AG04450 (cell line): ENCODE measurements around the gene REG4. TPM values are rescaled to one million over a fixed set of nuclear protein-coding genes. Genes with fewer than 3 reads are reported as not detected.

Source experiments
- CTCF ChIA-PET: fragments of 300-600, 350-600 bp; formaldehyde crosslinking; extraction: SDS; loops from one replicate; lab custom pipeline; 2022; ENCODE audit warnings: antibody characterized with exemption, inconsistent platforms; lab: Charles Lee
- POLR2A ChIA-PET: fragments of 350-600 bp; formaldehyde crosslinking; extraction: SDS; loops from one replicate; lab custom pipeline; 2021; ENCODE audit warnings: antibody characterized with exemption, inconsistent platforms; lab: Yijun Ruan, JAX
- DNase-seq: peaks from one replicate; pipeline ENCODE4 v3.0.0-alpha.2; 2011; ENCODE audit warnings: low read depth, low spot score
- H3K27ac ChIP-seq: one replicate; pipeline ENCODE4 v1.5.1; 2012; ENCODE audit warnings: low read depth, low read length, control low read depth
- H3K27me3 ChIP-seq: one replicate; pipeline ENCODE4 v1.6.0; 2012; ENCODE audit warnings: low read length; ENCODE audit not compliant: control insufficient read depth, insufficient read depth
- H3K4me3 ChIP-seq: 2 replicates; pipeline ENCODE4 v1.5.1; 2011; ENCODE audit warnings: mild to moderate bottlenecking, low read depth, low read length, control low read depth
- H3K9me3 ChIP-seq: 2 replicates; pipeline ENCODE4 v1.5.1; 2012; ENCODE audit warnings: low read length; ENCODE audit not compliant: control insufficient read depth, insufficient read depth
- polyA plus RNA-seq: library from polyadenylated mRNA; depleted of rRNA; stranded (reverse); fragments of >200 nt; gene quantifications from 2 replicates; pipeline ENCODE4 v1.2.3, GENCODE V29; 2011
- TF ChIP-seq, protein P1 (sequence below): IDR thresholded peaks from 2 replicates; pipeline ENCODE4 v1.5.1; 2011; ENCODE audit warnings: low read depth, low read length, control low read depth, inconsistent platforms

REG4 gene
- polyA plus RNA-seq, 1 experiment = not detected

DNA sequence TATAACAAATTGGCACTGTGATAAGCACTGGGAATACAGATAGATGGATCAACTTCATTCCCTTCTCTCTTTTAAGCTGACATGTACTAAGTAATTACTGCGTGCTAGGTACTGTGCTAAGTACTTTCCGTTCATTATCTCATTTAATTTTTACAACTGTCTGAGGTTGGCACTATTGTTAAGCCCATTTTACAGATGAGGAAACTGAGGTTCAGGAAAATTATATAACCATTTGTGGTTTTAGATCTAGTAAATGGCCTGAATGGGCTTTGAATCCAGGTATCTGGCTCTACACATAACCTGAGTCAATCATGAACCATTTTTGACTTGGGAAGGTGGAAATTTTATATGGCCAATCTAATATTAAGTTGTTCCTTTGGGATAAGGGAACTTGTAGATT lies 39.0 kb downstream of the REG4 start:
- Histone ChIP-seq H3K9me3 (no peaks in the 10 kb centered on the region), H3K27me3 (peaks cover 9% of the 10 kb centered on the region), H3K27ac (no peak overlapping the region), H3K4me3 (no peak overlapping the region)
- TF ChIP-seq, protein P1, sequence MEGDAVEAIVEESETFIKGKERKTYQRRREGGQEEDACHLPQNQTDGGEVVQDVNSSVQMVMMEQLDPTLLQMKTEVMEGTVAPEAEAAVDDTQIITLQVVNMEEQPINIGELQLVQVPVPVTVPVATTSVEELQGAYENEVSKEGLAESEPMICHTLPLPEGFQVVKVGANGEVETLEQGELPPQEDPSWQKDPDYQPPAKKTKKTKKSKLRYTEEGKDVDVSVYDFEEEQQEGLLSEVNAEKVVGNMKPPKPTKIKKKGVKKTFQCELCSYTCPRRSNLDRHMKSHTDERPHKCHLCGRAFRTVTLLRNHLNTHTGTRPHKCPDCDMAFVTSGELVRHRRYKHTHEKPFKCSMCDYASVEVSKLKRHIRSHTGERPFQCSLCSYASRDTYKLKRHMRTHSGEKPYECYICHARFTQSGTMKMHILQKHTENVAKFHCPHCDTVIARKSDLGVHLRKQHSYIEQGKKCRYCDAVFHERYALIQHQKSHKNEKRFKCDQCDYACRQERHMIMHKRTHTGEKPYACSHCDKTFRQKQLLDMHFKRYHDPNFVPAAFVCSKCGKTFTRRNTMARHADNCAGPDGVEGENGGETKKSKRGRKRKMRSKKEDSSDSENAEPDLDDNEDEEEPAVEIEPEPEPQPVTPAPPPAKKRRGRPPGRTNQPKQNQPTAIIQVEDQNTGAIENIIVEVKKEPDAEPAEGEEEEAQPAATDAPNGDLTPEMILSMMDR = no peak
- no peak for DNase-seq
- CTCF ChIA-PET = interaction anchor here (2.1 kb wide), 1 partner anchor 28 kb away, joined by 7 read pairs; no protein-coding TSS in a partner anchor
- POLR2A ChIA-PET = no interaction called here

DNA sequence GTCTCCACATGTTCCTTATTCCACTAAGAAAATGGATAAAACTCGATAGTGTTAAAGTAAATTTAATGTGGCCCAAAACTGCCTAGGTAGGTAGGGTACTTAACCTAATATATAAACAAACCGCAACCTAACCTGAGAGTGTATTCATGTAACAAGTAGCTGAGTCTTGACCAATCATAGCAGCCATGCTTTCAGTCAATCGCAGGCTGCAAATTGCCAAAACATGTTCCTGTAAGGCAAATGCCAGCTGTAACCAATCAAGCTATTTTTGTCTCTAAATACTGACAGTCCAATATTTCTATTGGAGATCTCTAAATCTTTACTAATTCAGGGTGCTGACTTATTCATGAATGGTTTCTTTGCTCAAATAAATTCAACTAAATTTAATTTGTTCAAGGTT lies 39.5 kb downstream of the REG4 start:
- Histone ChIP-seq H3K9me3 (no peaks in the 10 kb centered on the region), H3K27ac (no peak overlapping the region), H3K27me3 (peaks cover 12% of the 10 kb centered on the region), H3K4me3 (no peak overlapping the region)
- TF ChIP-seq, protein P1 = no peak
- no peak for DNase-seq
- ChIA-PET POLR2A (no interaction called here), CTCF (interaction anchor here (2.1 kb wide), 1 partner anchor 28 kb away, joined by 7 read pairs; no protein-coding TSS in a partner anchor)

DNA sequence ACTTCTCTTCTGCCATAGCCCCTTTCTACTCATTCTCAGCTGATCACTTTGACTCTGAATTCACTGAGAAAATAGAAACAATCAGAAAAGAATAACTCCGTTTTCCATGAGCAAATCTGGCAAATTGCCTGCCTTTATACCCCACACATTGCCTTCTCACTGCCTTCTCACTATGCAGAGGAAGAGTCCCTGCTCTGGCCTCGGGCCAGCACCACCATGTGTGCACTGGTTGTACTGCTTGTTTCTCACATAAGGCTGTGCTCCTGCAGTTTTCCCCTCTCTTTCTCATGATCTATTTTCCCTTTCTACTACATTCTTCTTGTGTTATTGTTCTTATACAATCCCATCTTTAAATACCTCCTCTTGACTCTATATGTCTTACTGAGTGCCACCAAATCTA lies 40.2 kb downstream of the REG4 start:
- no peak overlapping the region for H3K4me3 ChIP-seq
- H3K27ac ChIP-seq = no peak overlapping the region
- DNase-seq = no peak
- H3K27me3 ChIP-seq = peaks cover 19% of the 10 kb centered on the region
- CTCF ChIA-PET = interaction anchor here (2.1 kb wide), 1 partner anchor 27 kb away, joined by 7 read pairs; no protein-coding TSS in a partner anchor
- TF ChIP-seq, protein P1 = no peak
- H3K9me3 ChIP-seq = no peaks in the 10 kb centered on the region
- POLR2A ChIA-PET = no interaction called here

DNA sequence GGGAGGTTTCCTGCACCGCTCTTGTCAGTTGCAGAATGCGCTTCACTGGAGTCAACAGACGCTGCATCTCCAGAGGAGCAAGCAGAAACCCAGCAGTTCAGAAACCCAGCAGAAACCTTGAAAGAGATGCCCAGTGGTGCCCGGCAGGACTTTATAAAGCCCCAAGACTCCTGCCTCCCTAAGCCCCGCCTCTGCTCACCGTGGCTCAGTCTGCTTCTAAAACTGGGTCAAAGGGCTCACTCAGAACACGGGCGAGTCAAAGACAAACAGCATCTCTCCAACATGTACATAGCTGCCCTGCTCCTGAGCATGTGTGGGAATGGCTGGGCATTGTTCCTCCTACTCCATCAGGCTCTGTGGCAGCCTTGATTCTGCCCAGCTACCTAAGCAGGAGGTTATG lies 42.5 kb downstream of the REG4 start, which contains the start of gene HMGCS2:
Gene HMGCS2 (minus strand): TSS at position 128 of the 400 bp plus-strand sequence. CDS start 61 bp downstream, at position 67.
- no peak within 1 kb of the TSS for H3K27ac ChIP-seq
- no peak within 1 kb of the TSS for H3K4me3 ChIP-seq
- H3K9me3 ChIP-seq = 0 out of 2 replicates have a peak, but pooled peaks cover 2% of the 10 kb centered on the region
- TF ChIP-seq, protein P1 = no peak
- no peak for DNase-seq
- ChIA-PET POLR2A (no interaction called here), CTCF (no interaction called here)
- peaks cover 19% of the 10 kb centered on the region for H3K27me3 ChIP-seq

DNA sequence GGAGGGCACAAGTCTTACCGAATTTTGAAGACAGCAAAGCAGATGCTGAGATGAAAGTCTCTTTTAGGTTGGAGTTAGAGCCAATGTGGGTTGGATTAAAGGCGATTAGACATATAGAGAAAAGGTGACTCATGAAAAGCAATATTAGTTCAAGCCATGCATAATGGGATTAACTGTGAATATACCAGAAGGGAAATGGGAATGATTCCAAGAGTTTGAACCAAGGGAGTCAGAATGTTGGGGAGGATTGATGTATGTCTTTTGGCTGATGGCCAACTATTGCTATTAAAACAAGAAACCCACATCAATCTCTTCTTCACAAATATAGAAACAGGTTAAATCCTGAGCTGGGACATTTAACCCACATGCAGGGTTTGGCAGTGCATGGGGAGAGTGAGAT lies 43.8 kb downstream of the REG4 start:
- POLR2A ChIA-PET = no interaction called here
- CTCF ChIA-PET = interaction anchor here (1.0 kb wide), 1 partner anchor 23 kb away, joined by 3 read pairs; no protein-coding TSS in a partner anchor
- H3K9me3 ChIP-seq = 0 out of 2 replicates have a peak, but pooled peaks cover 2% of the 10 kb centered on the region
- H3K4me3 ChIP-seq = no peak overlapping the region
- TF ChIP-seq, protein P1 = no peak
- H3K27ac ChIP-seq = no peak overlapping the region
- no peak for DNase-seq
- peaks cover 20% of the 10 kb centered on the region for H3K27me3 ChIP-seq
